ENCODE results near the gene SDHB.

Gene SDHB

GRCh38 chr1:17020502-17020901 is 33.3 kb downstream of the SDHB start:
- Histone ChIP-seq H3K36me3 (peaks cover 21% of the 10 kb centered on the region), H3K4me3 (ENCODE audit: low read depth, low read length) (no peak overlapping the region), H3K27me3 (no peaks in the 10 kb centered on the region), H3K4me1 (no peaks in the 10 kb centered on the region), H3K9me3 (no peaks in the 10 kb centered on the region)
- no peak for TF ChIP-seq CTCF (IDR thresholded peaks at IDR 0.05; ENCODE audit: low read depth, low read length)
- no peak for DNase-seq

- no peak for DNase-seq
These were observed 35.0 kb downstream of the SDHB start for GRCh38 chr1:17018849-17019248.

GRCh38 chr1:17017435-17017834 is 36.4 kb downstream of the SDHB start:
- Histone ChIP-seq H3K9me3 (no peaks in the 10 kb centered on the region), H3K36me3 (peaks cover 14% of the 10 kb centered on the region), H3K27me3 (no peaks in the 10 kb centered on the region), H3K4me1 (no peaks in the 10 kb centered on the region), H3K4me3 (ENCODE audit: low read depth, low read length) (no peak overlapping the region)
- DNase-seq, result no peak
- no peak for TF ChIP-seq CTCF (IDR thresholded peaks at IDR 0.05; ENCODE audit: low read depth, low read length)

More at GRCh38 chr1:17018849-17019248, 35.0 kb downstream of the SDHB start:
- no peak for TF ChIP-seq CTCF (IDR thresholded peaks at IDR 0.05; ENCODE audit: low read depth, low read length)
- peaks cover 21% of the 10 kb centered on the region for H3K36me3 ChIP-seq
- no peaks in the 10 kb centered on the region for H3K4me1 ChIP-seq
- H3K9me3 ChIP-seq, result no peaks in the 10 kb centered on the region
- no peak overlapping the region for H3K4me3 ChIP-seq (ENCODE audit: low read depth, low read length)
- H3K27me3 ChIP-seq, result no peaks in the 10 kb centered on the region

GRCh38 chr1:17016317-17016661 is 37.5 kb downstream of the SDHB start:
- TF ChIP-seq CTCF (IDR thresholded peaks at IDR 0.05; ENCODE audit: low read depth, low read length), result no peak
- no peak overlapping the region for H3K4me3 ChIP-seq (ENCODE audit: low read depth, low read length)
- peaks cover 8% of the 10 kb centered on the region for H3K36me3 ChIP-seq
- no peak for DNase-seq
- no peaks in the 10 kb centered on the region for H3K4me1 ChIP-seq
- no peaks in the 10 kb centered on the region for H3K27me3 ChIP-seq
- H3K9me3 ChIP-seq, result no peaks in the 10 kb centered on the region

- Histone ChIP-seq H3K4me1 (no peaks in the 10 kb centered on the region), H3K27me3 (no peaks in the 10 kb centered on the region), H3K36me3 (peaks cover 2% of the 10 kb centered on the region), H3K4me3 (ENCODE audit: low read depth, low read length) (no peak overlapping the region), H3K9me3 (no peaks in the 10 kb centered on the region)
- DNase-seq, result no peak
- TF ChIP-seq CTCF (IDR thresholded peaks at IDR 0.05; ENCODE audit: low read depth, low read length), result no peak
These were observed 38.9 kb downstream of the SDHB start for GRCh38 chr1:17014671-17015567.

Data from BE2C (cell line).